Amniotic stem cell (primary cell): ENCODE measurements around the gene RBCK1.
A peak's percentile ranks its signal among the peaks of the same experiment; 100 is the strongest.
"Not testable (repeated sequence)": the region's sequence is repeated elsewhere in the genome, so short reads cannot be mapped to it uniquely, and the experiment has no call there.

ENCODE experiments used
- DNase-seq: peaks from one replicate; lab custom pipeline; 2025; lab: John Stamatoyannopoulos, UW

The RBCK1 gene

DNA sequence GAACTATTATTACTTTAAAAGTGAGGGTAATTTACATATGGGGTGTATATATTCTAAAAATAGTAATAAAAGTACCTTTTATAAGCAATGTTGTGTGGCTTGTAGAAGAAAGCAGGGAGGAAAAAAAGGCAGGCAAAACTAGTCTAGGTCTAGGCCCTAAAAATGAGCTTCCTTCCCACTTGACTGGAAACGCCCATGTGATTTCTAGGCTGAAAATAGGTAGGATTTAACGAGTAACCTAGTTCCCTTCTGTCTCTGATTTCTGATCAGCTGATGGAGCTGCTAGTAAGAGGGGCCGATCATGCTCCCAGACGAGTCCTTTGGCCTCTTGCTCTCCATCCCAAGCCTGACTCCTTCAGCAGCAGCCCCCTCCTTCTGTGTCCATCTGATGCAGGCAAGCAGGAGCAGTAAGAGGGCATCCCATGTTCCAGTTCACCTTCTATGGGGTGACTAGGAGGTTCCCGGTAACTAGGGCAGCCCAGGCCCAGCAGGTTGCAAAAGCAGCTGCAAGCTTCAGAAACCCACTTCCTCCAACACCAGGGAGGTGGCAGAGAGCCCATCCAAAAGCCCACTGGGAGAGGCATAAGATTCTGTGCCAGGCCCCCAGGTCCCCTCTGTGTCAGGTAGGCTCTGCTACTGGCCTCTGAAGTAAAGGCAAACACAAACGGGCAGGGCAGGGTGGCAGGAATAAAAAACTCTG is 29.8 kb downstream of the RBCK1 start:
- no peak for DNase-seq

DNA sequence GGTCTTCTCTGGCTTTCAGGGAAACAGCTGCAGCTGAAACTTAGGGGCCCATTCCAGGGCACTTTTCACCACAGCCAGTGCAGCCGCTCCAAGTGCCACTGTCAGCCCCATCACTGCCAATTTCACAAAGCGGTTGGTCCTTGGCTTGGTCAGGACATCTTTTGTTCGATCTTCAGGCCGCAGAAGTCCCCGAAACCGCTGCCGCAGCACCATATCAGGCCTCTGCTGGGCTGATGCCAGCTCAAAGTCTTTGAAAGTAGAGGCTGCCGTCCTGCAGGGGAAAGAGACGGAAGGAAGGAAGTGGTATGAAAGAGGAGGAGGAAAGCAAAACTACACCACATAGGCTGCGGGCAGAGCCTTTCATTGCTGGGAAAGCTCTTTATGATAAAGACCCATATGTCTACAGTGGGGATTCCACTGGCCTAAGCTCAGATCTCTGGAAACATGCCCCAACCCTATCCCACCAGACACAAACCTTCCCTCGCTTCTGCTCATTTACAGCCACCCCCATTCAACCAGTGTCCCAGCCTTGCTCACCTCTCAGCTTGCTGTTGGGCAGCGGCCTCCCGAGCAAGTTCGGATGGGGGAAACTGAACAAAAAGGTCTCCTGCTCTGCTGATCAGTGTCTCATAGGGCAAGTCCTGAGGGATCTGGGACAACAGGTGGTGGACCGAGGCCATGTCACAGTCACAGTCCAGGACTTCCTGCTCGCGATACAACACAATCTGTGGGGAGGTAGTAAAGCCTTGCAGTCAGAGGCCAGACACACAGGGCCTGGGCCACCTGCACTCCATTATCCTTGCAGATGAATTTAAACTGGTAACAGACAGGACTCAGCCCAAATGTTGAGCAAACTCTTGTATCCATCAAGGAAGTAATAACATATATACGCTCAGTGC is 30.7 kb downstream of the RBCK1 start:
- DNase-seq, result no peak

DNA sequence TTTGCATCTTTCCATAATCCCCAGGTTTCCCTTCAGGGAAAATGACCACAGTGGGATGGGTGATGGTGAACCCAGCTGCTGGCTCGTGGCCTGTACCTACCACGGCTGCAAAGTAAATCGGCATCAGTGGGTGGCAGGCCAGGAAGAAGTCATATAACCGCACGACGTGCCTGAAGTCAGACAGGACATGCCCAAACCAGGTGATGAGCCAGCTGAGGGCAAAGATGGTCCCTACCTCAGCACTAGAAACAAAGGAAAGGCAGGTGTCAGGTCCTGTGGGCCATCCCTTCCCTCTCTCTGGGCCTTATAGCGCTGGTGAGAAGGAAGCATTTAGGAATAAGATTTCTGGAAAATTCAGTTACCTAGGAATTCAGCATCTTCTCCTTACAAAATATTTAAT is 32.0 kb downstream of the RBCK1 start:
- DNase-seq, result no peak

DNA sequence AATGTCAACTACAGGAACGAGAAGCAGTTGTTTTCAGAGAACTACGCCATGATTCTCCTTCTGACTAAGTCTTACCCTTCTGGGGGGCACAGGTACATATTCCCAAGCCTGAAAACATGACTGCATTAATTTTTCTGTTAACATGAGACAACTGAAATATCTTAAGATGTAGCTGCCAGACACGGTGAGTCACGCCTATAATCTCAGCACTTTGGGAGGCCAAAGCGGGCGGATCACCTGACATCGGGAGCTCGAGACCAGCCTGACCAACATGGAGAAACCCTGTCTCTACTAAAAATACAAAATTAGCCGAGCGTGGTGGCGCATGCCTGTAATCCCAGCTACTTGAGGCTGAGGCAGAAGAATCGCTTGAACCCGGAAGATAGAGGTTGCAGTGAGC is 32.5 kb downstream of the RBCK1 start:
- DNase-seq, result no peak

GRCh38 chr20:443223-443775 is 35.2 kb downstream of the RBCK1 start:
- DNase-seq, result no peak

- DNase-seq, result no peak
These were observed 36.0 kb downstream of the RBCK1 start for GRCh38 chr20:444117-444516.

- DNase-seq, result no peak
These were observed 36.8 kb downstream of the RBCK1 start for GRCh38 chr20:444862-445426.

DNA sequence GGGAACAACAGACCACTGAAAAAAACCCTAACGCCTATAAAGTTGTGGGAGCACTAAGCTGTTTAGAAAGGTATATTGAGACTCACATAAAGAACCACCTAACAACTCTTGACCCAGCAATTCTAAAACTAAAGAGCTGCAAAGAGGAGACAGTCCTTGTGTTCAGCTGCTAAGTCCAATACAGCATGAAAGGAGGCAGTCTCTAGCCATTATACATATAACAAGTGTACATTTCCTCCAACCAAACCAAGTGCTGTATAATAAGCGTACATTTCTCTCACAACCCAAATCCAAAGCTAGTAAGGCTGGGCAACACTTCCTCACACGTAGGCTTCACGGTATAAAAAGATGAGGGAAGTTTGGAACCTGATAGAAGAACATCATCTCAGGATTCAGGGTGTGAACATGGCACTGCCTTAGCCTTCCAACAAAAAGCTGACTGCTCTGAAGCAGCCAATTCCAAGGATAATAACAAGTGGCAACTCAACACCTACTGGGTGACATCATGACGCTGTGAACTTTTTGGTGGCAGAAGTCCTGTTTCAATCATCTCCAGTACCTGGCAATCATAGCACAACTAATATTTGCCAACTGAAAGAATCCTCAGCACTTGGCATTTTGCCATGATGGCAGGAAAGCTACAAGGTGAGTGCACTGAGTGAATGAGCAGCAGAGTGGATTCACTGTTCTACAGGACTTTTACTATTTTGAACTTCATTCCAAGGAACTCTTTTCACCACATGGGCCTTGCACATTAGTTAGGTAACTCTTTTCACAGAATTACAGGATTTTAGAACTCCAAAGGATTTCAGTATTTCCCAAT is 37.6 kb downstream of the RBCK1 start:
- DNase-seq, result no peak

DNA sequence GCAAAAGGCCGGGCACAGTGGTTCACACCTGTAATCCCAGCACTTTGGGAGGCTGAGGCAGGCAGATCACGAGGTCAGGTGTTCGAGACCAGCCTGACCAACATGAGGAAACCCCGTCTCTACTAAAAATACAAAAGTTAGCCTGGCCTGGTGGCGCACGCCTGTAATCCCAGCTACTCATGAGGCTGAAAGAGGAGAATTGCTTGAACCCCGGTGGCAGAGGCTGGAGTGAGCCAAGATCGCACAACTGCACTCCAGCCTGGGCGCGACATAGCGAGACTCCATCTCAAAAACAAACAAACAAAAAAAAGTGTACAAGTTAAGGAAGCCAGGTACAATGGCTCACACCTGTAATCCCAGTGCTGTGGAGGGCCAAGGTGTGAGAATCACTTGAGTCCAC is 43.9 kb downstream of the RBCK1 start:
- not testable (repeated sequence) for DNase-seq

DNA sequence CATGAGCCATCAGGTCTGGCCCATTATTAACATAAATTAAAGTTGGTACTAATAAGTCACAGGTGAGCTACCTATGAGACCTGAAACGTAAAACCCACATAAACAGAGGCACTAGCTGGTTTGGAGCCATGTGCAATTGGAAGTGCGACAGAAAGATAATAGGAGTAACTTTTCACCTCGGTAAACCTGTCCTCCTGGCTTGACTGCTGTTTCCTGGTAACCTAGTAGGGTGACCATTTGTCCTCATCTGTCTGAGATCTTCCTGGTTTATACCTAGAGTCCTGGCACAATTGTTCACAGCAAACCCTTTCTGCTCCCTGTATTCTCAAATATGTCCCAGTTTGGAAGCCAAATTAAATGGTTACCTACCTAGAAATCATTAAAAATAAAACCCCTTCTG is 46.9 kb downstream of the RBCK1 start:
- no peak for DNase-seq

GRCh38 chr20:458776-459175 is 50.7 kb downstream of the RBCK1 start:
- no peak for DNase-seq

DNA sequence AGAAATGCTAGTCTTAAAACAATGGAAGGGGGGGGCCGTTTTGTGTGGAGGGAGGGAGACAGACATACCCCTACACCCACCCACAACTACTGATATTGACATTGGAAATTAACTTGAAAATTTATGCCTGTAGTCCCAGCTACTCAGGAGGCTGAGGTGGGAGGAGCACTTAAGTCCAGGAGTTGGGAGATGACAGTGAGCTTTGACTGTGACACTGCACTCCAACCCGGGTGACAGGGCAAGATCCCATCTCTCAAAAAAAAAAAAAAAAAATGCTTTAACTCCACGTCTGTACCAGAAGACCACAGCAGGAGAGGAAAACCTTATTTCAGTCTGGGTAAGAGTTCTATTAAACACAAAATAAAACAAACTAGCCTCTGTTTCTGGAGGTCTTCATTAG is 52.1 kb downstream of the RBCK1 start:
- DNase-seq, result no peak

DNA sequence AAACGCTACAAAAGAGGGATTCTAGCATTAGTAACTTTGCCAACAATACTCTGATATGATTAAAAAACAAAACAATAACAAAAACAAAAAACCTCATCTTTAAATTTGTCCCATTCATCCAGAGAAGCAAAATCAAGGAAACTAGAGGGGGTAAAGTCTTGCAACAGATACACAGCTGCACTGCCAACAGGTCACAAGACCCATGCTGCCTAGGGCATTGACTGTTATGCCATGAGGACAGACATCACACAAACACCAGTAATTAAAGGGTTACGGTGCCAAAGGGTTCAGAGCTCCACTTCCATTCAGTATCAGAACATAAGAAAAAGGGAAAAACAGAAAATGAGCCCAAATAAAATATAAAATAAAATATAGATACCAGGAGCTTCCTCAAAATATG is 52.6 kb downstream of the RBCK1 start:
- no peak for DNase-seq

GRCh38 chr20:461254-462198 is 53.4 kb downstream of the RBCK1 start:
- no peak for DNase-seq

DNA sequence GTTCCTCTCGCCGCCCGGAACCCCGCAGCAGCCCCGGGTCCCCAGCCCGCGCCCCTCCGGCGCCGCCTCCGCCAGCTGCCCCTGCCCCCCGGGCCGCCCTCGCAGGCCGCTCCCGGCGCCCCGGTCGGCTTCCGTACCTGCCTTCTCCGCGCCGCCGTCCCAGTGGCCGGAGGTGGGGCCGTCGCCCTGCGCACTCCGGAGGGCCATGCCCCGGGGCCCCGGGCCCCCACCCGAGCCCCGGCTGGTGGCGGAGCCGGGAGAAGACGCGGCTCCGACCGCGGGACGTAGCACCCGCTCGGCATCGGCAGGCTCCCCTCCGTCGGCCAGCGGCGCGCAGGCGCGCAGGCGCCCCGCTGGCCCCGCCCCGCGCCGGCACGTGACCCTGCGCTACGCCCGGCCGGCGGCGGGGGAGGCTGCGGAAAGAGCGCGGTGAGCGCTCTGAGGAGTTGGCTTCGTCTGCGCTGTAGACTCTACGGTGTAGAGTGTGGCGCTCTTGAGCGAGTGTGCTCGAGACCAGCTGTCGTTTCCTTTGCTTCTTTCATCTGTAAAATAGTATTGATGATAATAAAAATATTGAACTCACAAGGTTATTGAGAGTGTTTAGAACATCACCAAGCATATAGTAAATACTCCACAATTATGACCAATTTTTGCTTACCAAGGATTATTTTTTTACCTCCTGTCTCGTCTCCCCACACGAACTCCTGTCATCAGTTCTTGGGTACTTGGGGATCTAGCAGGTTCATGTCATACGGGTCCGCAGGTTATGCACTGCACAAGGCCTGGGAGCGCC is 54.3 kb downstream of the RBCK1 start, which contains the start of gene TBC1D20:
Gene TBC1D20, minus strand, starts transcription at position 335 of the 793 bp plus-strand sequence. Its CDS starts 128 bp downstream, at position 207.
- DNase-seq, result peak; percentile 78

GRCh38 chr20:467755-468154 is 59.7 kb downstream of the RBCK1 start:
- no peak for DNase-seq

DNA sequence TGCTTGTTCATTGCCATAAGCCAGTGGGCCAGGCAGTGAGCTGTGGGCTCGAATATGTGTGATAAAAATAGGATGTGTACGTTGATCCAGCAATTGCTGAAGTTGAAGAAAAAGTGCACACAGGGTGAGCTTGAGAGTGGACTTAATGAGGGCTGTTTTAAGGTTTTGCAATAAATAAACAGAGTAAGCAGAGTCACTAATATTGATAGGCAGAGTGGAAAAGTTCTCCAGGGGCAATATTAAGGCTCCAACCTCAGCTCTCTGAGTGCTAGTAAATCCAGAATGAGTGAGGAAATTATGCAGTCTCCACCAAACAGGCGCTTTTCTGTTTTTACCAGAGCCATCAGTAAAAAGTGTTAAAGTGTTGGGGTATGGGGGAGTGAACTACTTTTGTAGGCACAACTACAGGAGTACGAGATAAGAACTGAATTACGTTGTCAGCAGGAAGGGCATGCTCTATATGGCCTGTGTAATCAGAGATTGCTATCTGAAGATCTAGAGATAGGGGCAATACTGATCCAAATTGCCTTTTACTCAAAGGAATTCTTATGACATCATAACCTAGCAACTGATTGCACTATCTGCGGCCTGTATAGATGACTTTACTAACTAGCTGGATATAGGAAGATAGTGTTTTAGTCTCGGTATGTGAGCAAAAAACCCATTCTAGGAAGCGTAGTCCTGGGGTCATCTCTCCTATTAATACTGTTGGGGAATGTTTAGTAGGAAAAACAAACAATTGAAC is 61.8 kb downstream of the RBCK1 start:
- no peak for DNase-seq

GRCh38 chr20:472137-472846 is 64.2 kb downstream of the RBCK1 start:
- no peak for DNase-seq
